ENCODE measurements around the gene CRY2.

The CRY2 gene

DNA sequence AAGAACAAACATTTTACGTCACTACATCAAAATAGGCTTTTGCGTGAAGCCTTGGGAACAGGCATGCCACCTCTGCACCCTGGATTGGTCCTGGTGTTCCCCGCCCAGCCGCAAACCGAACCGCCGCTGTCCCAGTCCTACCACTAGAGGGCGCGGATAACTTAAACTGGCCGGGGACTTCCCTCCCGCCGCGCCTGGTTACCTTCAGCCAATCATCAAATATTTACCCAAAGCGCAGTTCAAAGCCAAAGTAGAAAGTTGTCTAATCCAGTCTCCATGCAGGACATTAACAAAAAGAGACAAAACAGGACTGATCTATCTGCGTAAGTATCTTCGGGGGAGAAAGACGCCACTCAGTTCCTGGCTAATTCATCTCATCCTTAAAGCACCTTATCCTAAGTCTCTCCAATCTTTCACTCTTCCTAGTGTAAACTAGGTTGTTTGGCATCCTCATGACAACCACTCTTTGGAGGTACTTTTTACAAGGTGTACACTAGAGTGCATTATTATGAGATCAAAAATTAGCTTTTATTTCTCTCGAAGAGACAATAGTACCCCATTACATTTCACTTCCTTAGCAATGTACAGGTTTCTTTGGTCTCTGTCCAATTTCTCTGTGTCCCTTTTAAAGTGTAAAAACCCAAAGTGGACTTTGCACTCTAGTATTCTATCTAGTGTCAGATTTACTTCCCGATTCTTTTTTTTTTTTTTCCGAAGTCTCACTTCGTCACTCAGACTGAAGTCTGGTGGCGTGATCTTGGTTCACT is 3.9 kb upstream of the CRY2 start:
- WGBS (ENCODE audit: extremely low coverage, insufficient coverage, low lambda C conversion rate): no CpG with 5 or more reads among the region's 22 CpGs
- no peak overlapping the region for H3K9ac ChIP-seq (ENCODE audit: low read length)
- no peak overlapping the region for H2AK5ac ChIP-seq (ENCODE audit: low read length)
- peak; percentile 93 for DNase-seq
- H3K79me1 ChIP-seq (ENCODE audit: low read length): no peaks in the 10 kb centered on the region
- no peak overlapping the region for H3K4me2 ChIP-seq (ENCODE audit: low read length)
- H2BK5ac ChIP-seq (ENCODE audit: low read length): no peak overlapping the region
- H3K36me3 ChIP-seq (ENCODE audit: control insufficient read depth, insufficient read depth, low read length): no peaks in the 10 kb centered on the region
- H3K56ac ChIP-seq (ENCODE audit: low read length): no peak overlapping the region
- no peak overlapping the region for H2BK15ac ChIP-seq (replicated peaks; ENCODE audit: low read depth)
- no peaks in the 10 kb centered on the region for H3K79me2 ChIP-seq (ENCODE audit: control insufficient read depth, insufficient read depth, low read length)
- no peaks in the 10 kb centered on the region for H3K27me3 ChIP-seq (ENCODE audit: insufficient read depth, low read length, poor library complexity)
- no peak overlapping the region for H3K18ac ChIP-seq (ENCODE audit: low read length)
- H3K4ac ChIP-seq (ENCODE audit: low read depth, low read length): no peak overlapping the region
- H3K4me1 ChIP-seq (ENCODE audit: control insufficient read depth, low read depth, low read length): no peaks in the 10 kb centered on the region
- no peak overlapping the region for H3K23ac ChIP-seq (ENCODE audit: low read length)
- no peak overlapping the region for H4K5ac ChIP-seq (ENCODE audit: low read length)
- no peak overlapping the region for H3K4me3 ChIP-seq (ENCODE audit: low read length)
- H4K8ac ChIP-seq (ENCODE audit: low read depth, low read length): no peak overlapping the region
- H3K27ac ChIP-seq (ENCODE audit: low read depth, low read length): no peak overlapping the region
- no peak overlapping the region for H2BK120ac ChIP-seq (ENCODE audit: low read depth, low read length)

DNA sequence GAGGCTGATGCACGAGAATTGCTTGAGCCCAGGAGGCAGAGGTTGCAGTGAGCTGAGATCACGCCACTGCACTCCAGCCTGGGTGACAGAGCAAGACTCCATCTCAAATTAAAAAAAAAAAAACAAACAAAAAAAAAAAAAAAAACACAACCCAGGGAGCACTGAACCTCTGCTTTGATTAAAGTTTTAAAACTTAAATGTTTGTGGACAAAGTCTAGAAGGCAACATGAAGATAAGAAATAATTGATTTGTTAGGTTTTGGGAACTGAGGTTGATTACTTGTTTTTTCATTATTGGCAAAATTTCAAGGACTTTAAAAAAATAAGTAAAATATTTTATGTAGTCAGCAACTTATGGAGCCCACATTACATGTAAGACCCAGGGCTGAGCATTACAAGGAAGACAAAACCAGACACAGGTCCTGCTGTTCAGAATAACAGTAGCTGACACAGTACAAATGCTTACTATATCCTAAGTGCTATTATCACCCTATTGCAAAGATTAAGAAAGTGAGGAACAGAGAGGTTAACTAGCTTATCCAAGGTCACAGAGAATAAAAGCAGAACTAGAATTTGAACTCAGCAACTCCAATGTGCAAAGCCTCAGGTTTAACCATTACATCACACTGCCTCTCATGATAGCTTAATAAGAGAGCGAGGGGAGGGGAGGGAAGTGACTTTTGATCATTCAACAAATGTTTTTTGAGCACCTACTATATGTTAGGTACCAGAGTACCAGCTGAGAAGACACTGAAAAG is 2.3 kb upstream of the CRY2 start:
- no peak overlapping the region for H3K4me3 ChIP-seq (ENCODE audit: low read length)
- H3K9ac ChIP-seq (ENCODE audit: low read length): no peak overlapping the region
- no peak overlapping the region for H3K4ac ChIP-seq (ENCODE audit: low read depth, low read length)
- no peak overlapping the region for H2BK5ac ChIP-seq (ENCODE audit: low read length)
- H2AK5ac ChIP-seq (ENCODE audit: low read length): no peak overlapping the region
- H3K79me1 ChIP-seq (ENCODE audit: low read length): peaks cover 5% of the 10 kb centered on the region
- H3K27me3 ChIP-seq (ENCODE audit: insufficient read depth, low read length, poor library complexity): no peaks in the 10 kb centered on the region
- H4K8ac ChIP-seq (ENCODE audit: low read depth, low read length): no peak overlapping the region
- H3K56ac ChIP-seq (ENCODE audit: low read length): no peak overlapping the region
- H3K18ac ChIP-seq (ENCODE audit: low read length): no peak overlapping the region
- H3K4me2 ChIP-seq (ENCODE audit: low read length): no peak overlapping the region
- no CpG with 5 or more reads among the region's 3 CpGs for WGBS (ENCODE audit: extremely low coverage, insufficient coverage, low lambda C conversion rate)
- no peak overlapping the region for H2BK15ac ChIP-seq (replicated peaks; ENCODE audit: low read depth)
- no peak for DNase-seq
- H3K27ac ChIP-seq (ENCODE audit: low read depth, low read length): no peak overlapping the region
- no peaks in the 10 kb centered on the region for H3K36me3 ChIP-seq (ENCODE audit: control insufficient read depth, insufficient read depth, low read length)
- H2BK120ac ChIP-seq (ENCODE audit: low read depth, low read length): no peak overlapping the region
- H4K5ac ChIP-seq (ENCODE audit: low read length): no peak overlapping the region
- no peaks in the 10 kb centered on the region for H3K79me2 ChIP-seq (ENCODE audit: control insufficient read depth, insufficient read depth, low read length)
- H3K23ac ChIP-seq (ENCODE audit: low read length): no peak overlapping the region
- no peaks in the 10 kb centered on the region for H3K4me1 ChIP-seq (ENCODE audit: control insufficient read depth, low read depth, low read length)

DNA sequence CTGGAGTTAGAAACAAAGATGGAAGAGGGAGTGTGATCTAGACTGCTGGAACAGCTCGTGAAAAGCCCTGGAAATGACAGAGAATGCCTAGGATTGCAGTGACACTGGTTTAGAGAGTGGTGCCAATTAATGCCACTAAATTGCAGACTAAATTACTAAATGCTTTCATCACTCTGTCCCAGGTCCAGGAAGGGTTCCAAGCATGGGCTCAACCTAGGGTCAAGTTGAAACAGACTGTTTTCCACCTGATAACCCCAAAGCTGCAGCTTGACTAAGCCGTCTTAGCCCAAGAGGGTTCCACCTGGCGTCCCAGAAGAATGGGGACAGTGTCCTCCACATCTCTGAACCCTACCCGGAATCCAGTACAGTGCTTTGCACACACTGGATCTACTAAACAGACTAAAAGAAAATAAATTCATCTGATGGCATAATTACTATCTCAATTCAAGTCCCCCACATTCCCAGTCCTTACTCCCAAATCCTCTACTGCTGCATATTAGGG is 1.1 kb upstream of the CRY2 start:
- no CpG with 5 or more reads among the region's 4 CpGs for WGBS (ENCODE audit: extremely low coverage, insufficient coverage, low lambda C conversion rate)
- H3K4ac ChIP-seq (ENCODE audit: low read depth, low read length): no peak overlapping the region
- no peak overlapping the region for H3K4me3 ChIP-seq (ENCODE audit: low read length)
- H3K18ac ChIP-seq (ENCODE audit: low read length): no peak overlapping the region
- no peaks in the 10 kb centered on the region for H3K36me3 ChIP-seq (ENCODE audit: control insufficient read depth, insufficient read depth, low read length)
- H4K5ac ChIP-seq (ENCODE audit: low read length): no peak overlapping the region
- no peaks in the 10 kb centered on the region for H3K27me3 ChIP-seq (ENCODE audit: insufficient read depth, low read length, poor library complexity)
- H3K4me1 ChIP-seq (ENCODE audit: control insufficient read depth, low read depth, low read length): no peaks in the 10 kb centered on the region
- no peak overlapping the region for H3K9ac ChIP-seq (ENCODE audit: low read length)
- DNase-seq: no peak
- no peak overlapping the region for H3K4me2 ChIP-seq (ENCODE audit: low read length)
- H3K79me2 ChIP-seq (ENCODE audit: control insufficient read depth, insufficient read depth, low read length): no peaks in the 10 kb centered on the region
- H4K8ac ChIP-seq (ENCODE audit: low read depth, low read length): no peak overlapping the region
- H2BK120ac ChIP-seq (ENCODE audit: low read depth, low read length): no peak overlapping the region
- H2BK5ac ChIP-seq (ENCODE audit: low read length): no peak overlapping the region
- peaks cover 5% of the 10 kb centered on the region for H3K79me1 ChIP-seq (ENCODE audit: low read length)
- H2BK15ac ChIP-seq (replicated peaks; ENCODE audit: low read depth): no peak overlapping the region
- no peak overlapping the region for H3K27ac ChIP-seq (ENCODE audit: low read depth, low read length)
- H2AK5ac ChIP-seq (ENCODE audit: low read length): no peak overlapping the region
- H3K56ac ChIP-seq (ENCODE audit: low read length): no peak overlapping the region
- no peak overlapping the region for H3K23ac ChIP-seq (ENCODE audit: low read length)

DNA sequence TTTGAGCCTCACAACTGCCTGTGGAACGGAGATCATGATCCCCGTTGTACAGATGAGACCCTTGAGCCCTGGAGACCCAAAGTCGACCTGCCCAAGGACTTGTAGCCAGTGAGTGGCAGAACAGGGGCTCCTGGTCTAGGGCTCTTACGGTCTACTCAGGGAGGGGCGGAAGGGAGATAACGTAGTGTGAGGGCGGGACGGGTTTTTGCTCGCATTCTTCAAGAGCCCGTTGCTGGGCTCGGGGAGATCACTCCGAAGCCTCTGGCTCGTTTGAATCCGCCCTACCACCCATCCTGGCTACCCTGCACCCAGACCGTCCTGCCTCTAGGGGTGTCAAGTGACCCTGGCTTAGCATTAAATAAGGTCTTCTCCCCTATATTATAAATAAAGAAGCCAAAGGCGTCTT is 639 bp downstream of the CRY2 start:
- H3K56ac ChIP-seq (ENCODE audit: low read length): peak overlapping the region; percentile 97
- H3K4me2 ChIP-seq (ENCODE audit: low read length): peak overlapping the region; percentile 96
- H2BK15ac ChIP-seq (replicated peaks; ENCODE audit: low read depth): no peak overlapping the region
- peaks cover 5% of the 10 kb centered on the region for H3K79me1 ChIP-seq (ENCODE audit: low read length)
- no peak overlapping the region for H4K8ac ChIP-seq (ENCODE audit: low read depth, low read length)
- WGBS (ENCODE audit: extremely low coverage, insufficient coverage, low lambda C conversion rate): no CpG with 5 or more reads among the region's 16 CpGs
- DNase-seq: peak; percentile 90
- peak overlapping the region; percentile 86 for H3K9ac ChIP-seq (ENCODE audit: low read length)
- no peak overlapping the region for H2AK5ac ChIP-seq (ENCODE audit: low read length)
- no peak overlapping the region for H4K5ac ChIP-seq (ENCODE audit: low read length)
- H3K23ac ChIP-seq (ENCODE audit: low read length): no peak overlapping the region
- no peak overlapping the region for H3K18ac ChIP-seq (ENCODE audit: low read length)
- no peaks in the 10 kb centered on the region for H3K79me2 ChIP-seq (ENCODE audit: control insufficient read depth, insufficient read depth, low read length)
- H2BK120ac ChIP-seq (ENCODE audit: low read depth, low read length): no peak overlapping the region
- H3K4me3 ChIP-seq (ENCODE audit: low read length): peak overlapping the region; percentile 90
- H3K4me1 ChIP-seq (ENCODE audit: control insufficient read depth, low read depth, low read length): no peaks in the 10 kb centered on the region
- H3K36me3 ChIP-seq (ENCODE audit: control insufficient read depth, insufficient read depth, low read length): no peaks in the 10 kb centered on the region
- H3K4ac ChIP-seq (ENCODE audit: low read depth, low read length): no peak overlapping the region
- no peaks in the 10 kb centered on the region for H3K27me3 ChIP-seq (ENCODE audit: insufficient read depth, low read length, poor library complexity)
- H2BK5ac ChIP-seq (ENCODE audit: low read length): no peak overlapping the region
- H3K27ac ChIP-seq (ENCODE audit: low read depth, low read length): no peak overlapping the region

- H3K4ac ChIP-seq (ENCODE audit: low read depth, low read length): no peak overlapping the region
- no peaks in the 10 kb centered on the region for H3K4me1 ChIP-seq (ENCODE audit: control insufficient read depth, low read depth, low read length)
- no CpG with 5 or more reads among the region's 8 CpGs for WGBS (ENCODE audit: extremely low coverage, insufficient coverage, low lambda C conversion rate)
Observed at GRCh38 chr11:45848654-45849081, 1.4 kb downstream of the CRY2 start.

More at GRCh38 chr11:45848654-45849081, 1.4 kb downstream of the CRY2 start:
- Histone ChIP-seq H3K56ac (ENCODE audit: low read length) (no peak overlapping the region), H2BK15ac (replicated peaks; ENCODE audit: low read depth) (no peak overlapping the region), H2AK5ac (ENCODE audit: low read length) (no peak overlapping the region), H3K23ac (ENCODE audit: low read length) (no peak overlapping the region), H3K79me1 (ENCODE audit: low read length) (peaks cover 5% of the 10 kb centered on the region), H4K5ac (ENCODE audit: low read length) (no peak overlapping the region), H3K18ac (ENCODE audit: low read length) (no peak overlapping the region), H3K9ac (ENCODE audit: low read length) (no peak overlapping the region), H3K27ac (ENCODE audit: low read depth, low read length) (no peak overlapping the region), H4K8ac (ENCODE audit: low read depth, low read length) (no peak overlapping the region), H3K4me3 (ENCODE audit: low read length) (no peak overlapping the region), H3K79me2 (ENCODE audit: control insufficient read depth, insufficient read depth, low read length) (no peaks in the 10 kb centered on the region), H3K4me2 (ENCODE audit: low read length) (no peak overlapping the region), H2BK120ac (ENCODE audit: low read depth, low read length) (no peak overlapping the region), H3K36me3 (ENCODE audit: control insufficient read depth, insufficient read depth, low read length) (no peaks in the 10 kb centered on the region), H3K27me3 (ENCODE audit: insufficient read depth, low read length, poor library complexity) (no peaks in the 10 kb centered on the region), H2BK5ac (ENCODE audit: low read length) (no peak overlapping the region)
- DNase-seq: no peak

Measured in mesendoderm (in vitro differentiated cells).